HG02571 (cell line): Measurements from ENCODE around the gene ZNF627.
A peak's percentile ranks its signal among the peaks of the same experiment; 100 is the strongest.
"Not testable (repeated sequence)": the region's sequence is repeated elsewhere in the genome, so short reads cannot be mapped to it uniquely, and the experiment has no call there.

ENCODE experiments used
- ATAC-seq: cut with Tn5 transposase; IDR thresholded peaks from one replicate; pipeline ENCODE4 v1.9.1; 2021; ENCODE audit warnings: mild to moderate bottlenecking, moderate library complexity; ENCODE audit not compliant: unreplicated experiment

The ZNF627 gene

DNA sequence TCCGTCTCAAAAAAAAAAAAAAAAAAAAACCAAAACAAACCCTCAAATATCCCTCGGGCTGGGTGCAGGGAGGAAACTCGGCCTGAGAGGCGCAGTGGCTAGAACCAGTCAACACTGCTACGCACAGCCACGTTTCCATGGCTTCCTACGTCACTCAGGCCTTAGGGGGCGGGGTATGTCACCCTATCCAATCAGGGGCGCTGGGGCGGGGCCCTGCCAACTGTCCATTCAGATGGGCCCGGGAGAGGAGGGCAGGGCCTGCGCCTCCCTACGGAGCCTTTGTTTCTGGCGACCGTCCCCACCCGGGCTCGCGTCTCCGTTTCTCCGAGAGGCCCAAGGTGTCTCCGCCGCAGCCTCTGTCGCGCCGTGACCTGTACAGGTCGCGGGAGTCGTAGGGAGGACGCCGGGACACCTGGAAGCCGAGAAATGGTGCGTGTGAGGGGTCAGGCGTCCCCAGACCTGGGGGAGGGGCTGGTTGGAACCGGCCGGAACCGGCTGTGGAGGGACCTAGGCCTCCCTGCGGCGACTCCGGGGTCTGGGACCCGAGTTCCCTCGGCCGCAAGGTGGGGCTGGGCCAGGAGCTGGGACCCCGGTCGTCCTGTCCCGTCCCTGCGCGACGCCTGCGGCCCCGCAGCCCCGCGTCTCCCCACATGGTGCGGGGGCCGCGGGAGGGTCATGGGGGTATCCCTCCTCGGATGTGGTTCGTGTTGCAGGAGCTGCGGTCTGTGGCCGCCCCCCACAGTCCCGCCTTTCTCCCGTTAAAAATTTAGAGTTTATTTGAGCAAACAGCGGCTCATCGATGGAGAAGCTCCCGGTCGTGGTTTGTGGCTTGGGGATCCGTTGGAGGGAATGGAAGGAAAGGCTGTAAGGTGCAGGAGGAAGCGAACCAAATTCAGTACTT lies at the start of gene ZNF627:
Gene ZNF627 (plus strand): TSS at position 282 of the 901 bp plus-strand sequence. CDS start 145 bp downstream, at position 427.
- peak; percentile 97 for ATAC-seq

DNA sequence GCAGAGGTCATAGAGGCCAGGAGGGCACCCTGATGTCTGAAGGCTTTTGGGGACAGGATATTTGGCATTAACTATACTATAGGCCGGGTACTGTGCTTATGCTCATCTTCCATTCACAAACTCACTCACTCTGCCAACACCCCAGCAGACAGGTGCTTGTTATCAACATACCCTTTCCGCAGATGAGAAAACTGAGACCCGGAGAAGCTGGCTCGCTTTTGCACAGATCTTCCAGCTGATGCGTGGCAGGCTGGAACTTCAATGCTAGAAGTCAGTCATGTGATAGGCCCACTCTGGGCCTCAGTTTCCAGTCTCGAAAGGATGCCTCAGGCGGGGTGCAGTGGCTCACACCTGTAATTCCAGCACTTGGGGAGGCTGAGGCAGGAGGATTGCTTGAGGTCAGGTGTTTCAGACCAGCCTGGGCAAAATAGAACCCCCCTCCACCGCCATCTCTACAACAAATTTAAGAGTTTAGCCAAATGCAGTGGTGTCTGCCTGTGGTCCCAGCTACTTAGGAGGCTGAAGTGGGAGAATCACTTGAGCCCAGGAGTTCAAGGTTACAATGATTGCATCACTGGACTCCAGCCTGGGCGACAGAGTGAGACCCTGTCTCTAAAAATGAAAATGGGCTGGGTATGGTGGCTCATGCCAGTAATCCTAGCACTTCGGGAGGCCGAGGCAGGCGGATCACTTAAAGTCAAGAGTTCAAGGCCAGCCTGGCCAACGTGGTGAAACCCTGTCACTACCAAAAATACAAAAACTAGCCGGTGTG lies 49.2 kb upstream of the ZNF627 start:
- ATAC-seq, result no peak

DNA sequence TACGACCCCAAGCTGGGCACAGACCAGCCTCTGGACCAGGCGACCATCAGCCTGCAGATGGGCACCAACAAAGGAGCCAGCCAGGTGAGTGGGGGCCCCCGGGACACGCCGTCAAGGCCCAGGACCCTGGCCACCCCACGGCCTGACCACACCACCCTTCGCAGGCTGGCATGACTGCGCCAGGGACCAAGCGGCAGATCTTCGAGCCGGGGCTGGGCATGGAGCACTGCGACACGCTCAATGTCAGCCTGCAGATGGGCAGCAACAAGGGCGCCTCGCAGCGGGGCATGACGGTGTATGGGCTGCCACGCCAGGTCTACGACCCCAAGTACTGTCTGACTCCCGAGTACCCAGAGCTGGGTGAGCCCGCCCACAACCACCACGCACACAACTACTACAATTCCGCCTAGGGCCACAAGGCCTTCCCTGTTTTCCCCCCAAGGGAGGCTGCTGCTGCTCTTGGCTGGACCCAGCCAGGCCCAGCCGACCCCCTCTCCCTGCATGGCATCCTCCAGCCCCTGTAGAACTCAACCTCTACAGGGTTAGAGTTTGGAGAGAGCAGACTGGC lies 47.8 kb upstream of the ZNF627 start:
- ATAC-seq, result no peak

DNA sequence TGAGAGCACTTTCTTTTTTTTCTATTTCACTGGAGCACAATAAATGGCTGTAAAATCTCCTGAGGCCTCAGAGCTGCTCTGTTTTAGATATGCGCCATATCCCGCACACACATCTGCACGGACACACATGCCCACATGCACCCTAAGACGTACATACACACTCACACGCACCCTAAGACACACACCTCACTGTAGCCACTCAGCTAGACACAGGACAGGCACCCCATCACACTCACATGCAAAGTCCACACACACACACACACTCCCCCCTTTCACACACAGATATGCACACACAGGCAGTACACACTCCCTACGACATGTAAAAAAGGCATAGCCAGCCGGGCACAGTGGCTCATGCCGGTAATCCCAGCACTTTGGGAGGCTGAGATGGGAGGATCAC lies 47.0 kb upstream of the ZNF627 start:
- no peak for ATAC-seq

DNA sequence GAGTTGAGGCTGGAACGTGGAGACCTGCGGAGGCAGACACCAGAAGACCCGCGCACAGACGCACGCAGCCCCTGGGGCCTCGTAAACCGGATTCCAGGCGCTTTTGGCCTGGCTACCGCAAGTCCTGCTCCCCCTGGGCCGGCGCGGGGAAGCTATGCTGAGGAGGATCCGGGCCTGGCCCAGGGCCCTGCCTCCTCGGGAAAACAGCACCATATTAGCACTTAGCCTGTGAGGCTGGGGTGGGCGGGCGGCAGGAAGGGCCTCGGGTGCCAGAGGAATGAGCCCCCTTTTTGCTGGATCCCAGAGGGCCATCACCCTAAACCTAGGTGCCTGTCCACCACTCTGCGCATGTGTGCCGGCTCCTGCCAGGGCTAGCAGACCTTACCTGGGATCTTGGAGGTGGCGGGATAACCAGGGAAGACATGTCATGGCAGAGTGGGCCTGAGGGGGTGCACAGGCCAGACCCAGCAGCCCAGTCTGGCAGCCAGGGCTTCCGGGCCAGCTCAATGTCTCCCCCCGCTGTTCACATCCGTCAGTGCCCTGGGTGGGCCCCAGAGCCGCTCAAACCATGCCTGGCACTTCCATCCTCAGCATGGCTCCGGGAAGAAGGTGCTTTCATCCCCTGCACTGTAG lies 45.6 kb upstream of the ZNF627 start:
- ATAC-seq, result no peak

DNA sequence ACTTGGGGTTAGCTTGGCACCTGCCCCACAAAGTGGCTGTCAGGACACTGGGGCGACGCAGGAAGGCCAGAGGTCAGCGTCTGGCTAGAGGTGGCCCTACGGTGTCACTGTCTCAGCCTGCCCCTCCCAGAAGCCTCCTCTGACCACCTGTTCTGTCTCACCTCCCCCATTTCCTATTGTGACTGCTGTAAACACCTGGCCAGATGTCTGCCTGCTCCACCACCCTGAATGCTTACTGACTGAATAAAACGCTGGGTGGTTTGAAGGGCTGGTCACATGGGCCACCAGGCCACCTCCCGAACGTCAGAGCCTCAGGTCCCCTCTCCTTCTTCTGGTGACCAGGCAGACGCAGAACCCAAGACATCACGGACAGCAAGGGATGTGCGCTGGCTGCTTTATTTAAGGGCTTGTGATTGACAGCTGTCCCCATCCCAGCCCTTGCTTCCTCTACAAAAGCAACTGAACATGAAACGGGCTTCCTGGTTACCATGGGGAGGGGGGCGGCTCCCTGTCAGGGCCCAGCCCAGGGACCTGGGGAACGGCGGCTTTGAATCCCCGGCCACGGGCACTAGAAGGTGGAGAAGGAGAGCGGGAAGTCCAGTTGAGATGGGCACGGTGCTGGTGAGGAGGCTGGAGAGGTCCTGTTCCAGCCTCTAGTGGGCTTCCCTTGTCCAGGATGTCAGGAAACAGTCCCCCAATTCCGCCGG lies 44.5 kb upstream of the ZNF627 start:
- ATAC-seq, result no peak

DNA sequence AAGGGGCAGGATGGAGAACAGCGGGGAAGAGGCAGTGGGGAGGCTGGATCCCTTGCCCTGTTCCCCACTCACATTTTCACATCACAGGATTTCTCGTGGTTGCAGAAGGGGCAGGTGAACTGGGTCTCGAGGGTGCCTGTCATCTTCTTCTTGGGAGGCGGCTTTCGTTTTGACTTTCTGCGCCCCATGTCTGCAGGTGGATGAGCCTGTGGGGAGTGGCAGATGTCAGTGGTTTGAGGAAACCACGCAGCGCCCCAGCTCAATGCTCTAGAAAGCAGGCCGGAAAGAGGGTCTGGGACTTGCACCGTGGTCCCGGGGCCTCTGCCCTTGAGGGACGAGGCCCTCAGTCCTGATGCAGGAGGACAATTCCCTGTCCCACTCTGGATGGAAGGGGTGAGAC lies 43.1 kb upstream of the ZNF627 start:
- ATAC-seq, result no peak

DNA sequence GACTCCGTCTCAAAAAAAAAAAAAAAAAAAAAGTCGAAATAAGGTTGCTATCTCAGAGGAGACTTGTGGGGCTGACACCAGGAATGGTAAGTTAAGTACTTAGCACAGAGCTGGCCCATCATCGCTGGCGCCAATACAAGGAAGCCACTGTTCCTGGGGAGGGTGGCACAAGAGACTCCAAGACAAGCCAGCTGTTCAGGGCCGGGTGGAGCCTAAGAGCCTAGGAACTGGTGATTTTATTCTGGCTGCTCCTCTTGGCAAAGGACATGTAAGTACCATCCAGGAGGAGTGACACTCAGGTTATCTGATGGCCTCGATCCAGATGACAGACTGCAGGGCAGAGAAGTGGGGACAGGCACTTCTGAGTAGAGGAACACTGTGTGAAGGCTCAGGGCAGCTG lies 42.0 kb upstream of the ZNF627 start:
- no peak for ATAC-seq

DNA sequence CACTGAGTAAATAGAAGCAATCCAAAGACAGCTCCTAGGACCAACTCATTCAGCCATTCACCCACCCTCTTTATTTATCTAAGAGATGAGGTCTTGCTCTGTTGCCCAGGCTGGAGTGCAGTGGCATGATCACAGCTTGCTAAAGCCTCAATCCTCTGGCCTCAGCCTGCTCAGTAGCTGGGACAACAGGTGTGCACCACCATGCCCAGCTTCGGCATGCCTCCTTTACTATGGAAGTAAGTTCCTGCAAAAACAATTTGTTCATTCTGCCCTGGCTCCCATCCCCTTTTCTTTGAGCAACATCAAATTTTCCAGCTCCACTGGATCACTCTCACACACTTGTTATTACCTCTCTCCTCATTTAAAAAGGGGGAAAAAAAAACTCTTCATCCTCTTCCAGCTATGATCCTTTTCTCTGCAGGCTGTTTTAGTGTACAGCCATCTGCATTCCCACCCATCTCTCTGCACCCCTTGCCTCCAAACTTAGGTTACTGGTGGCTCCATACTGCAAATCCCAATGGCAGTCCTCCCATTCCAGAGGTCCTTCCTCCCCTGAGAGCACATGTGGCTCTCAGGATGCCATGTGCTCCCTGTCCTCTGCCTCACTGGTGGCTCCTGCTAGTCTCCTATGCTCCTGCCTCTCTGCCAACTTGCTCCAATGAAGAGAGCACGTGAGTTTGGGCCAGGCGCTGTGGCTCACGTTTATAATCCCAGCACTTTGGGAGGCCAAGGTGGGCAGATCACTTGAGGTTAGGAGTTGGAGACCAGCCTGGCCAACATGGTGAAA lies 40.5 kb upstream of the ZNF627 start:
- ATAC-seq, result no peak

DNA sequence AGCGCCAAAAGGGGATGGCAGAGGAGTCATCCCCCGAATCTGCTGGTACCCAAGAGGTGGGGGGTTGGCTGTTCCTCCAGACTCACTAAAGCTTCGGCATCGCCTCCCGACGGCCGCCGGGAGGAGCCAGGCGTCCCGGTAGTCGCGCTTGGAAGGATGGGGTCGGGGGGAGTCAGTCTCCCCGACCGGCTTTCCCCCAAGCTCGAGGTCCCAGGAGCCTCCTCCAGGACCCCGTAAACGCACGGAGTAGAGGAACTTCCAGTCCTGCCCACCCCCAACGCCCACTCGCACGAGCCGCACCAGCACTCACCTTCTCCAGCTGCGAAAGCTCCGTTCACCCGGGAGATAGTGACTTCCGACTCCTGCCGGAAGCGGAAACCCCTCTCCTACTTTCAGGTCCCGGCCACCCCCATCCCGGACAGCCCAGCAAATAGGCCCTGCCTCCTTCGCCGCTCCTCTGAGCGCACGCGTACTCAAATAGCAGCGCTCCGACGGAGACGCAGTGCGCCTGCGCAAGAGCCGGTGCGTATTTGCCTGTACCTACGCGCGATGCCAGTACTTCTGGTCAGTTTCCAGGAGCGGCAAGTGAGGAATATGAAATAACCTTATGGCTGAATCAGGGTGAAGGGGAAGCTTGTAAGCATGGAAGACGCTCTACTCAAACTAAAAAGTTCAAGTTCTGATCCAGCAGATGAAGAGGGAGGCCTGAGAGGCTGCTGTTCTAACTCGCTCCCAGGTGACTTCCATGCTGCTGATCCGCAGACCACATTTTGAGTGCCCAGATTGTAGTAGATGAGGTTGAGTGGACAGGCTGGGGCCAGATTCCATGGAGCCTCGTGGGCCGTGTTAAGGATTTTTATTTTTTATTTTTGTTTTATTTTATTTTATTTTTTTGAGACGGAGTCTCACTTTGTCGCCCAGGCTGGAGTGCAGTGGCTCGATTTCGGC lies 38.1 kb upstream of the ZNF627 start, which contains the start of gene ELOF1:
Gene ELOF1 (minus strand): TSS at position 350 of the 948 bp plus-strand sequence. CDS start 4,883 bp downstream, outside the sequence.
- peak; percentile 85 for ATAC-seq

DNA sequence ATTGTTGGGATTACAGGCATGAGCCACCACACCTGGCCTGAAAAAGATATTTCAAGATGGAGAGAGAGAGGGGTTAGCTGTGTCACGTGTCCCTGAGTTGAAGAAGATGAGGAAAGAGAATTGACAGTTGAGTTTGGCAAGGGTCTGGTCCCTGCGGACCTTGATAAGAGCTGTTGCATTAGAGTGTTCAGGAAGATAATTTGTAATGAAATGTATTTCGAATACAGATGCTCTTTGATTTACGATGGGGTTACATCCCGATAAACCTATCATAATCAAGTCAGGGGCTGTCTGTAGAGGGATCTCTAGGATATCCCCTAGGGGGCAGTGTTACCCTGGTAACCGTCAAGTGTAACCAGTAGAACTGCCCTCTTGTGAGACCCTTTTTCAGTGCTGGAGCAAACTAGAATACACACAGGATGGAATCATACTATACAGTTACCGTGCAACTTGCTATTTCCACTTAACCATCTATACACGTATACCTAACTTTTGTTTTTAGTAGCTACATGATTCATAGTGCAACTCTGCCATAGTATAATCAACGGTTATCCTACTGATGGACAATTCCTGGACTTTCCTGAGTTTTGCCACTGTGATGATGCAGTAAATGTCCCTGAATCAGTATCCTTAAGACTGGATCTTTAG lies 36.8 kb upstream of the ZNF627 start:
- no peak for ATAC-seq

DNA sequence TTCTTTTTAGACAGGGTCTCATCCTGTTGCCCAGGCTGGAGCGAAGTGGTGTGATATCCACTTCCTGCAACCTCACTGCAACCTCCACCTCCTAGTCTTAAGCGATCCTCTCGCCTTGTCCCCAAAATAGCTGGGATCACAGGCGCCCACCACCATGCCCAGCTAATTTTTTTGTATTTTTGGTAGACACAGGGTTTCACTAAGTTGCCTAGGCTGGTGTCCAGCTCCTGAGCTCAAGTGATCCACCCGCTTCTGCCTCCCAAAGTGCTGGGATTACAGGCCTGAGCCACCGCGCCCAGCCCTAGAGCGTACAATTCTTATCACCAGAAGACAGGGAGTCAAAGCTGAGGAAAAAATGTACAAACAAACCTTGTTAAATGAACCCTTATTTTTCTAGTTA lies 33.8 kb upstream of the ZNF627 start:
- ATAC-seq, result no peak

DNA sequence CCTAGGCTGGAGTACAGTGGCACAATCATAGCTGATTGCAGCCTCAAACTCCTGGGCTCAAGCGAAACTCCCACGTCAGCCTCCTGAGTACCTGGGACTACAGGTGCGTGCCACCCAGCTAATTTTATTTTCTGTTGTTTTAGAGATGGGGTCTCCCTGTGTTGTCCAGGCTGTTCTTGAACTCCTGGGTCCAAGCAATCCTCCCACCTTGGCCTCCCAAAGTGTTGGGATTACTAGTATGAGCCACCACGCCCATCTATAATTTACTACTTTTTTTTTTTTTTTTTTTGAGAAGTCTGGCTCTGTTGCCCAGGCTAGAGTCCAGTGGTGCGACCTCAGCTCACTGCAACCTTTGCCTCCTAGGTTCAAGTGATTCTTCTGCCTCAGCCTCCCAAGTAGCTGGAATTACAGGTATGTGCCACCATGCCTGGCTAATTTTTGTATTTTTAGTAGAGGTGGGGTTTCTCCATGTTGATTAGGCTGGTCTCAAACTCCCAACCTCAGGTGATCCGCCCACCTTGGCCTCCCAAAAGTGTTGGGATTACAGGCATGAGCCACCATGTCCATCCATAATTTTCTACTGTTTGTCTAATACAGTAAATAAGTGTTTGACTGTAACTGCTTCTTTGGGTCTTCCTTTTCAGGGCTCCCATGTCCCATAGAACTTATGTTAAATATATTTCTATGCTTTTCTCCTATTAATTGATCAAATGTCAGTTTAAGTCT lies 33.0 kb upstream of the ZNF627 start:
- not testable (repeated sequence) for ATAC-seq

DNA sequence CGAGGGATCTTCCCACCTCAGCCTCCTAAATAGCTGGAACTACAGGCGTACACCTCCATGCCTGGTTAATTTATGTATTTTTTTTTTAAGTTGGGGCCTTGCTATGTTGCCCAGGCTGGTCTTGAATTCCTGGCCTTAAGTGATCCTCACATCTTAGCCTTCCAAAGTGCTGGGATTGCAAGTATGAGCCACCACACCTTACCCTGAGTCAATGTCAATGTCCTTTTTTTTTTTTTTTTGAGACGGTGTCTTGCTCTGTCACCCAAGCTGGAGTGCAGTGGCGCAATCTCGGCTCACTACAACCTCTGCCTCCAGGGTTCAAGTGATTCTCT lies 31.7 kb upstream of the ZNF627 start:
- not testable (repeated sequence) for ATAC-seq

DNA sequence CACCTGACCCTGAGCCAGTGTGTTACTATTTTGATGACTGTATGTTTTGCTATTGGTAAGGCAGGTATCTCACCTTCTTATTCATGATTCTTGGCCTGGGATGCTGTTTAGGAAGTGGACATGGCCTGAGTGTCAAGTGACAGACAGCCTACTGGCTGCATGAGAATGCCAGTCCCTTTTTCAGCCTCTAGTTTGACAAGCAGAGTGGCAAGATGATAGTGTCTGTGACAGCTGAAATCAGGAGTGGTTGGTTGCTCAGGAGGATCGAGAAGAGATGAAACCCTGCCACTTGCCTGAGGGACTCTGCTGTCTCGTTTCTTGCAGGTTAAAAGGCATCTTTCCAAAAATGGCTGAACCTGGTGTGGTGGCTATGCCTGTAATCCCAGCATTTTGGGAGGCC lies 31.1 kb upstream of the ZNF627 start:
- no peak for ATAC-seq

DNA sequence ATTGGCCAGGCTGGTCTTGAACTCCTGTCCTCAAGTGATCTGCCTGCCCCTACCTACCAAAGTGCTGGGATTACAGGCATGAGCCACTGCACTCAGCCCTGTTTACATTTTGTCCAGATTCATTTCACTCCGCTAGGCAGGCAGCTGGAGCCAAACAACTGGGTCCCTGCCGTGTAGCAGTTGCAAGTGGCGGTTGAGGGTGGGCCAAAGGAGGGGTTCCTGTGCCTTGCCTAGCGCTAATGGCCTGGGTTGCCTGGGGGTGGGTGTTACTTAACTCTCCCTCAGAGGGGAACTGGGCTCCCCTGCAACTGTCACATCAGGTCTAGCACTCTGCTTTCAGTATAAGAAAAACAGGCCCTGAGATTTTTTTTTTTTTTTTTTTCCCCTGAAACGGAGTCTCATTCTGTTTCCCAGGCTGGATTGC lies 27.2 kb upstream of the ZNF627 start:
- ATAC-seq, result no peak

DNA sequence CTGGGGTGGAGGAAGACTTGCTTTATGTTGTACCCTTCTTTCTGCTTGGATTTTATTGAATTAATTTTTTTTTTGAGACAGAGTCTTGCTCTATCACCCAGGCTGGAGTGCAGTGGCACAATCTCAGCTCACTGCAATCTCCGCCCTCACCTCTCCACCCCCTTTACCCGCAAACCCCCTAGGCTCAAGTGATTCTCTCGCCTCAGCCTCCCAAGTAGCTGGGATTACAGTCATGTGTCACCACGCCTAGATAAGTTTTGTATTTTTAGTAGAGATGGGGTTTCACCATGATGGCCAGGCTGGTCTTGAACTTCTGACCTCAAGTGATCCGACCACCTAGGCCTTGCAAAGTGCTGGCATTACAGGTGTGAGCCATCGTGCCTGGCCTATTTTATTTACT lies 23.9 kb upstream of the ZNF627 start:
- not testable (repeated sequence) for ATAC-seq
